ENCODE measurements around the gene ST7. TPM values are rescaled to one million over a fixed set of nuclear protein-coding genes. Genes with fewer than 3 reads are reported as not detected.
A peak's percentile ranks its signal among the peaks of the same experiment; 100 is the strongest.

The ST7 gene
- total and polyA plus RNA-seq, 2 of the 13 experiments (the other 11 are each of a cell fraction or from before 2014, with no cell fraction given): 17.3 to 23.5 TPM

DNA sequence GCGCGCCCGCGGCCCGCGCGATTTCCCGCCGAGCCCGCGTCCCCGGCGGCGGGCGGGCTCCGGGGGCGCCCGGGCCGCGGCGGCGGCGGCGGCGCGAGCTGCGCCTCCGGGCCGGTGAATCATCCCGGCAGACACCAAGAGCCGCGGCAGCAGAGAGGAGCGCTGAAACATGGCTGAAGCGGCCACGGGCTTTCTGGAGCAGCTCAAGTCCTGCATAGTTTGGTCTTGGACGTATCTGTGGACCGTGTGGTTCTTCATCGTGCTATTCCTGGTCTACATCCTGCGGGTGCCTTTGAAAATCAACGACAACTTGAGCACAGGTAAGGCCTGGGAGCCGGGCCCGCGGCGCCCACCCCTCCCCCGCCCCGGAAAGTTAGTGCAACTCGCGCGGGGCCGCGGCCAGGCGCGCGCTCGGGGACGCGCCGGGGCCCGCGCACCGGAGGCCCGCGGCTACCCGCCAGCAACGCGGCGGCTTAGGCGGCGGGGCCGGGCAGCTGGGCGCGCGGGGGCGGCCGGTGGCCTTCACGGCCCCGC lies at the start of gene ST7 (continued):
- TF ChIP-seq, protein P1, sequence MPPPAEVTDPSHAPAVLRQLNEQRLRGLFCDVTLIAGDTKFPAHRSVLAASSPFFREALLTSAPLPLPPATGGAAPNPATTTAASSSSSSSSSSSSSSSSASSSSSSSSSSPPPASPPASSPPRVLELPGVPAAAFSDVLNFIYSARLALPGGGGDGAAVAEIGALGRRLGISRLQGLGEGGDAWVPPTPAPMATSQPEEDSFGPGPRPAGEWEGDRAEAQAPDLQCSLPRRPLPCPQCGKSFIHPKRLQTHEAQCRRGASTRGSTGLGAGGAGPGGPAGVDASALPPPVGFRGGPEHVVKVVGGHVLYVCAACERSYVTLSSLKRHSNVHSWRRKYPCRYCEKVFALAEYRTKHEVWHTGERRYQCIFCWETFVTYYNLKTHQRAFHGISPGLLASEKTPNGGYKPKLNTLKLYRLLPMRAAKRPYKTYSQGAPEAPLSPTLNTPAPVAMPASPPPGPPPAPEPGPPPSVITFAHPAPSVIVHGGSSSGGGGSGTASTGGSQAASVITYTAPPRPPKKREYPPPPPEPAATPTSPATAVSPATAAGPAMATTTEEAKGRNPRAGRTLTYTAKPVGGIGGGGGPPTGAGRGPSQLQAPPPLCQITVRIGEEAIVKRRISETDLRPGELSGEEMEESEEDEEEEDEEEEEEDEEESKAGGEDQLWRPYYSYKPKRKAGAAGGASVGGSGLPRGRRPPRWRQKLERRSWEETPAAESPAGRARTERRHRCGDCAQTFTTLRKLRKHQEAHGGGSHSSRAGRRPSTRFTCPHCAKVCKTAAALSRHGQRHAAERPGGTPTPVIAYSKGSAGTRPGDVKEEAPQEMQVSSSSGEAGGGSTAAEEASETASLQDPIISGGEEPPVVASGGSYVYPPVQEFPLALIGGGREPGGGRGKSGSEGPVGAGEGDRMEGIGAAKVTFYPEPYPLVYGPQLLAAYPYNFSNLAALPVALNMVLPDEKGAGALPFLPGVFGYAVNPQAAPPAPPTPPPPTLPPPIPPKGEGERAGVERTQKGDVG (CRISPR knock-in tag; IDR thresholded peaks at IDR 0.05; ENCODE audit: borderline replicate concordance): no peak
- TF ChIP-seq, protein P2, sequence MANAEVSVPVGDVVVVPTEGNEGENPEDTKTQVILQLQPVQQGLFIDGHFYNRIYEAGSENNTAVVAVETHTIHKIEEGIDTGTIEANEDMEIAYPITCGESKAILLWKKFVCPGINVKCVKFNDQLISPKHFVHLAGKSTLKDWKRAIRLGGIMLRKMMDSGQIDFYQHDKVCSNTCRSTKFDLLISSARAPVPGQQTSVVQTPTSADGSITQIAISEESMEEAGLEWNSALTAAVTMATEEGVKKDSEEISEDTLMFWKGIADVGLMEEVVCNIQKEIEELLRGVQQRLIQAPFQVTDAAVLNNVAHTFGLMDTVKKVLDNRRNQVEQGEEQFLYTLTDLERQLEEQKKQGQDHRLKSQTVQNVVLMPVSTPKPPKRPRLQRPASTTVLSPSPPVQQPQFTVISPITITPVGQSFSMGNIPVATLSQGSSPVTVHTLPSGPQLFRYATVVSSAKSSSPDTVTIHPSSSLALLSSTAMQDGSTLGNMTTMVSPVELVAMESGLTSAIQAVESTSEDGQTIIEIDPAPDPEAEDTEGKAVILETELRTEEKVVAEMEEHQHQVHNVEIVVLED (CRISPR knock-in tag; IDR thresholded peaks at IDR 0.05; ENCODE audit: borderline replicate concordance): no peak
- TF ChIP-seq EED (CRISPR knock-in tag; IDR thresholded peaks at IDR 0.05) (no peak), RARG (CRISPR knock-in tag; IDR thresholded peaks at IDR 0.05; ENCODE audit: low read depth) (no peak), FIP1L1 (IDR thresholded peaks at IDR 0.05; ENCODE audit: borderline replicate concordance, insufficient read depth, low read depth, low read length) (no peak), TGIF2 (CRISPR knock-in tag; IDR thresholded peaks at IDR 0.05) (no peak), ZNF672 (CRISPR knock-in tag; IDR thresholded peaks at IDR 0.05) (no peak), RAD51 (IDR thresholded peaks at IDR 0.05; ENCODE audit: borderline replicate concordance) (no peak), ZNF460 (CRISPR knock-in tag; IDR thresholded peaks at IDR 0.05; ENCODE audit: borderline replicate concordance) (no peak), HIVEP1 (CRISPR knock-in tag; IDR thresholded peaks at IDR 0.05) (no peak), KLF9 (CRISPR knock-in tag; IDR thresholded peaks at IDR 0.05; ENCODE audit: low read depth) (no peak), ZNF556 (CRISPR knock-in tag; IDR thresholded peaks at IDR 0.05; ENCODE audit: borderline replicate concordance) (no peak), POLR2A (IDR thresholded peaks at IDR 0.05; ENCODE audit: insufficient read depth in 1 of 2, low read depth in 2 of 2, low read length in 2 of 2) (peak; percentile 58 to 80; a peak in 3 of 4 replicates), ZNF776 (CRISPR knock-in tag; IDR thresholded peaks at IDR 0.05) (no peak)
- TF ChIP-seq, protein P3, sequence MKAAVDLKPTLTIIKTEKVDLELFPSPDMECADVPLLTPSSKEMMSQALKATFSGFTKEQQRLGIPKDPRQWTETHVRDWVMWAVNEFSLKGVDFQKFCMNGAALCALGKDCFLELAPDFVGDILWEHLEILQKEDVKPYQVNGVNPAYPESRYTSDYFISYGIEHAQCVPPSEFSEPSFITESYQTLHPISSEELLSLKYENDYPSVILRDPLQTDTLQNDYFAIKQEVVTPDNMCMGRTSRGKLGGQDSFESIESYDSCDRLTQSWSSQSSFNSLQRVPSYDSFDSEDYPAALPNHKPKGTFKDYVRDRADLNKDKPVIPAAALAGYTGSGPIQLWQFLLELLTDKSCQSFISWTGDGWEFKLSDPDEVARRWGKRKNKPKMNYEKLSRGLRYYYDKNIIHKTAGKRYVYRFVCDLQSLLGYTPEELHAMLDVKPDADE (CRISPR knock-in tag; IDR thresholded peaks at IDR 0.05): no peak
- TF ChIP-seq, protein P4, sequence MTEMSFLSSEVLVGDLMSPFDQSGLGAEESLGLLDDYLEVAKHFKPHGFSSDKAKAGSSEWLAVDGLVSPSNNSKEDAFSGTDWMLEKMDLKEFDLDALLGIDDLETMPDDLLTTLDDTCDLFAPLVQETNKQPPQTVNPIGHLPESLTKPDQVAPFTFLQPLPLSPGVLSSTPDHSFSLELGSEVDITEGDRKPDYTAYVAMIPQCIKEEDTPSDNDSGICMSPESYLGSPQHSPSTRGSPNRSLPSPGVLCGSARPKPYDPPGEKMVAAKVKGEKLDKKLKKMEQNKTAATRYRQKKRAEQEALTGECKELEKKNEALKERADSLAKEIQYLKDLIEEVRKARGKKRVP (CRISPR knock-in tag; IDR thresholded peaks at IDR 0.05): no peak
- TF ChIP-seq, protein P5, sequence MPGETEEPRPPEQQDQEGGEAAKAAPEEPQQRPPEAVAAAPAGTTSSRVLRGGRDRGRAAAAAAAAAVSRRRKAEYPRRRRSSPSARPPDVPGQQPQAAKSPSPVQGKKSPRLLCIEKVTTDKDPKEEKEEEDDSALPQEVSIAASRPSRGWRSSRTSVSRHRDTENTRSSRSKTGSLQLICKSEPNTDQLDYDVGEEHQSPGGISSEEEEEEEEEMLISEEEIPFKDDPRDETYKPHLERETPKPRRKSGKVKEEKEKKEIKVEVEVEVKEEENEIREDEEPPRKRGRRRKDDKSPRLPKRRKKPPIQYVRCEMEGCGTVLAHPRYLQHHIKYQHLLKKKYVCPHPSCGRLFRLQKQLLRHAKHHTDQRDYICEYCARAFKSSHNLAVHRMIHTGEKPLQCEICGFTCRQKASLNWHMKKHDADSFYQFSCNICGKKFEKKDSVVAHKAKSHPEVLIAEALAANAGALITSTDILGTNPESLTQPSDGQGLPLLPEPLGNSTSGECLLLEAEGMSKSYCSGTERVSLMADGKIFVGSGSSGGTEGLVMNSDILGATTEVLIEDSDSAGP (CRISPR knock-in tag; IDR thresholded peaks at IDR 0.05; ENCODE audit: borderline replicate concordance): no peak
- TF ChIP-seq, protein P6, sequence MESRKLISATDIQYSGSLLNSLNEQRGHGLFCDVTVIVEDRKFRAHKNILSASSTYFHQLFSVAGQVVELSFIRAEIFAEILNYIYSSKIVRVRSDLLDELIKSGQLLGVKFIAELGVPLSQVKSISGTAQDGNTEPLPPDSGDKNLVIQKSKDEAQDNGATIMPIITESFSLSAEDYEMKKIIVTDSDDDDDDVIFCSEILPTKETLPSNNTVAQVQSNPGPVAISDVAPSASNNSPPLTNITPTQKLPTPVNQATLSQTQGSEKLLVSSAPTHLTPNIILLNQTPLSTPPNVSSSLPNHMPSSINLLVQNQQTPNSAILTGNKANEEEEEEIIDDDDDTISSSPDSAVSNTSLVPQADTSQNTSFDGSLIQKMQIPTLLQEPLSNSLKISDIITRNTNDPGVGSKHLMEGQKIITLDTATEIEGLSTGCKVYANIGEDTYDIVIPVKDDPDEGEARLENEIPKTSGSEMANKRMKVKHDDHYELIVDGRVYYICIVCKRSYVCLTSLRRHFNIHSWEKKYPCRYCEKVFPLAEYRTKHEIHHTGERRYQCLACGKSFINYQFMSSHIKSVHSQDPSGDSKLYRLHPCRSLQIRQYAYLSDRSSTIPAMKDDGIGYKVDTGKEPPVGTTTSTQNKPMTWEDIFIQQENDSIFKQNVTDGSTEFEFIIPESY (CRISPR knock-in tag; IDR thresholded peaks at IDR 0.05): no peak
- TF ChIP-seq, protein P7, sequence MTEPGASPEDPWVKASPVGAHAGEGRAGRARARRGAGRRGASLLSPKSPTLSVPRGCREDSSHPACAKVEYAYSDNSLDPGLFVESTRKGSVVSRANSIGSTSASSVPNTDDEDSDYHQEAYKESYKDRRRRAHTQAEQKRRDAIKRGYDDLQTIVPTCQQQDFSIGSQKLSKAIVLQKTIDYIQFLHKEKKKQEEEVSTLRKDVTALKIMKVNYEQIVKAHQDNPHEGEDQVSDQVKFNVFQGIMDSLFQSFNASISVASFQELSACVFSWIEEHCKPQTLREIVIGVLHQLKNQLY (CRISPR knock-in tag; IDR thresholded peaks at IDR 0.05): no peak
